Measurements from ENCODE around the gene TSPO. TPM values are rescaled to one million over a fixed set of nuclear protein-coding genes. Genes with fewer than 3 reads are reported as not detected.

TSPO gene
- total RNA-seq, 2 donors from 2014 or later, result 113 to 225 TPM

- intact Hi-C loops (cut with DNase I), result no loop called here
- H3K4me1 ChIP-seq, result peaks cover 22% of the 10 kb centered on the region
- peaks cover 3 to 9% of the 10 kb centered on the region in 2 donors for H3K36me3 ChIP-seq (replicated peaks in 1 of 2; ENCODE audit: insufficient read depth in 1 of 2, low read depth in 2 of 2)
- no peaks in the 10 kb centered on the region for H3K9me3 ChIP-seq
- H3K4me3 ChIP-seq, result no peak overlapping the region
- ATAC-seq (no peak), DNase-seq (no peak)
- TF ChIP-seq POLR2A (IDR thresholded peaks at IDR 0.05) (no peak), CTCF (IDR thresholded peaks at IDR 0.05) (no peak)
- H3K27me3 ChIP-seq, result no peaks in the 10 kb centered on the region
- 48 to 51% methylated on average over 9 to 16 of the region's 16 CpGs for WGBS, 2 donors
- no peak overlapping the region for H3K27ac ChIP-seq
Observed at GRCh38 chr22:43129426-43130425, 21.6 kb upstream of the TSPO start.

- intact Hi-C loops (cut with DNase I), result no loop called here
- peaks cover 18% of the 10 kb centered on the region for H3K4me1 ChIP-seq
- DNase-seq, result no peak
- H3K9me3 ChIP-seq, result no peaks in the 10 kb centered on the region
- H3K27ac ChIP-seq, result no peak overlapping the region
- H3K4me3 ChIP-seq, result no peak overlapping the region
- ATAC-seq, result no peak
- H3K27me3 ChIP-seq, result no peaks in the 10 kb centered on the region
- 88% methylated on average over 16 to 17 of the region's 17 CpGs for WGBS, 2 donors
- H3K36me3 ChIP-seq (replicated peaks in 1 of 2; ENCODE audit: insufficient read depth in 1 of 2, low read depth in 2 of 2), result peaks cover 3 to 16% of the 10 kb centered on the region in 2 donors
- no peak for TF ChIP-seq POLR2A (IDR thresholded peaks at IDR 0.05)
- TF ChIP-seq CTCF (IDR thresholded peaks at IDR 0.05), result no peak
Observed at GRCh38 chr22:43131773-43132501, 19.4 kb upstream of the TSPO start.

- no peaks in the 10 kb centered on the region for H3K27me3 ChIP-seq
- no peaks in the 10 kb centered on the region for H3K9me3 ChIP-seq
- DNase-seq (no peak), ATAC-seq (no peak)
- WGBS, 2 donors, result 75 to 81% methylated on average over 4 to 9 of the region's 9 CpGs
- no peak for TF ChIP-seq POLR2A (IDR thresholded peaks at IDR 0.05)
- TF ChIP-seq CTCF (IDR thresholded peaks at IDR 0.05), result no peak
- peaks cover 3 to 18% of the 10 kb centered on the region in 2 donors for H3K36me3 ChIP-seq (replicated peaks in 1 of 2; ENCODE audit: insufficient read depth in 1 of 2, low read depth in 2 of 2)
- no peak overlapping the region for H3K4me3 ChIP-seq
- H3K4me1 ChIP-seq, result peaks cover 16% of the 10 kb centered on the region
- no peak overlapping the region for H3K27ac ChIP-seq
- intact Hi-C loops (cut with DNase I), result no loop called here
Observed at GRCh38 chr22:43133401-43133800, 18.0 kb upstream of the TSPO start.

GRCh38 chr22:43134553-43134952 is 16.8 kb upstream of the TSPO start:
- DNase-seq (no peak), ATAC-seq (no peak)
- Histone ChIP-seq H3K9me3 (no peaks in the 10 kb centered on the region), H3K4me1 (peaks cover 5% of the 10 kb centered on the region), H3K4me3 (no peak overlapping the region), H3K36me3 (replicated peaks in 1 of 2; ENCODE audit: insufficient read depth in 1 of 2, low read depth in 2 of 2) (peaks cover 3 to 18% of the 10 kb centered on the region in 2 donors), H3K27me3 (no peaks in the 10 kb centered on the region), H3K27ac (no peak overlapping the region)
- intact Hi-C loops (cut with DNase I), result no loop called here
- TF ChIP-seq POLR2A (IDR thresholded peaks at IDR 0.05), result no peak
- TF ChIP-seq CTCF (IDR thresholded peaks at IDR 0.05), result no peak
- 93% methylated on average over 4 of the region's 4 CpGs; no CpG with 5 or more reads in 1 of the 2 donors for WGBS, 2 donors
